OCI-LY7 (cell line): ENCODE results near the gene LTV1.
"Not testable (repeated sequence)": the region's sequence is repeated elsewhere in the genome, so short reads cannot be mapped to it uniquely, and the experiment has no call there.

Experiments used
- EZH2phosphoT487 ChIP-seq: fragments of 200-600 bp; sonication (generic); IDR thresholded peaks from 2 replicates; pipeline ENCODE4 v1.6.1; 2018; ENCODE audit warnings: low read depth, borderline replicate concordance, mild to moderate bottlenecking, mixed run types, antibody characterized with exemption, low read length, moderate library complexity, mixed read lengths
- TF ChIP-seq, protein P1 (sequence below): fragments of 200-600 bp; sonication (generic); conservative IDR thresholded peaks from 2 replicates; pipeline ENCODE4 v1.5.1; 2014; ENCODE audit warnings: mild to moderate bottlenecking, antibody characterized with exemption, low read length, moderate library complexity, mixed read lengths

DNA sequence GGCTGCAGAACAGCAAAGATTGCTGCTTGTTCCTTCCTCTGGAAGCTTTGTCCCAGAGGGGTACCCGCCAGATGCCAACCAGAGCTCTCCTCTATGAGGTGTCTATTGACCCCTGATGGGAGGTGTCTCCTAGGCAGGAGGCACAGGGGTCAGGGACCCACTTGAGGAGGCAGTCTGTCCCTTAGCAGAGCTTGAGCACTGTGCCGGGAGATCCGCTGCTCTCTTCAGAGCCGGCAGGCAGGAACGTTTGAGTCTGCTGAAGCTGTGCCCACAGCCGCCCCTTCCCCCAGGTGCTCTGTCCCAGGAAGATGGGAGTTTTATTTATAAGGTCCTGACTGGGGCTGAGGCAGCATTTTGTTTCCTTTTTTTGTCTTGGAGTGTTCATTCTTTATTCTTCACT, 13.6 kb downstream of the LTV1 start:
- TF ChIP-seq, protein P1, sequence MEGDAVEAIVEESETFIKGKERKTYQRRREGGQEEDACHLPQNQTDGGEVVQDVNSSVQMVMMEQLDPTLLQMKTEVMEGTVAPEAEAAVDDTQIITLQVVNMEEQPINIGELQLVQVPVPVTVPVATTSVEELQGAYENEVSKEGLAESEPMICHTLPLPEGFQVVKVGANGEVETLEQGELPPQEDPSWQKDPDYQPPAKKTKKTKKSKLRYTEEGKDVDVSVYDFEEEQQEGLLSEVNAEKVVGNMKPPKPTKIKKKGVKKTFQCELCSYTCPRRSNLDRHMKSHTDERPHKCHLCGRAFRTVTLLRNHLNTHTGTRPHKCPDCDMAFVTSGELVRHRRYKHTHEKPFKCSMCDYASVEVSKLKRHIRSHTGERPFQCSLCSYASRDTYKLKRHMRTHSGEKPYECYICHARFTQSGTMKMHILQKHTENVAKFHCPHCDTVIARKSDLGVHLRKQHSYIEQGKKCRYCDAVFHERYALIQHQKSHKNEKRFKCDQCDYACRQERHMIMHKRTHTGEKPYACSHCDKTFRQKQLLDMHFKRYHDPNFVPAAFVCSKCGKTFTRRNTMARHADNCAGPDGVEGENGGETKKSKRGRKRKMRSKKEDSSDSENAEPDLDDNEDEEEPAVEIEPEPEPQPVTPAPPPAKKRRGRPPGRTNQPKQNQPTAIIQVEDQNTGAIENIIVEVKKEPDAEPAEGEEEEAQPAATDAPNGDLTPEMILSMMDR: not testable (repeated sequence)
- TF ChIP-seq EZH2phosphoT487: not testable (repeated sequence)
